HK-2 (cell line): Measurements from ENCODE around the gene C16orf96.

Experiments used
- DNase-seq: peaks from one replicate; pipeline ENCODE4 v3.0.0-alpha.2; 2018; ENCODE audit not compliant: unreplicated experiment

The C16orf96 gene

GRCh38 chr16:4601036-4601863 lies 45.1 kb downstream of the C16orf96 start:
- no peak for DNase-seq

- DNase-seq: no peak
Observed at GRCh38 chr16:4601864-4602186, 45.7 kb downstream of the C16orf96 start.

DNA sequence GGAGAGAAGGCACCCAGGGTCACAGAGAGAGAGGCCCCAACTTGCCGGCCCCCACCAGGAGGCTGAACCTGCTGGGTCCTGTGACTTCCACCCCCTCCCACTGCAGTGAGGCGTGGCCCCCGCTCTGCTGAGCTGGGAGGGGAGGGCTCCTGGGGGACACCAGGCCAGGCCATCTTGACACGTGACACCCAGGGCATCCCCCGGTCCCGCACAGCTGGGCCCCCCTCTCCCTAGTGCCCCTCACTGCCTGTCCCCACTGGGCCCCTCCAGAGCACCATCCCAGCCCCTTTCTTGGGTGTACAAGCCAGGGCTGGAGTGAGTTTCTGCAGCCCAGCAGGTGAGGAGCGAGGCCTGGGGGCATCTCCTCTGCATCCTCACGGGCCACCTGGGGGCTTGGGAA lies 46.2 kb downstream of the C16orf96 start:
- no peak for DNase-seq

GRCh38 chr16:4603624-4604170 lies 47.6 kb downstream of the C16orf96 start:
- DNase-seq: no peak

- no peak for DNase-seq
Observed at GRCh38 chr16:4604401-4604800, 48.3 kb downstream of the C16orf96 start.

- no peak for DNase-seq
Observed at GRCh38 chr16:4606354-4606753, 50.2 kb downstream of the C16orf96 start.

GRCh38 chr16:4607841-4608703 lies 51.9 kb downstream of the C16orf96 start:
- DNase-seq: no peak

DNA sequence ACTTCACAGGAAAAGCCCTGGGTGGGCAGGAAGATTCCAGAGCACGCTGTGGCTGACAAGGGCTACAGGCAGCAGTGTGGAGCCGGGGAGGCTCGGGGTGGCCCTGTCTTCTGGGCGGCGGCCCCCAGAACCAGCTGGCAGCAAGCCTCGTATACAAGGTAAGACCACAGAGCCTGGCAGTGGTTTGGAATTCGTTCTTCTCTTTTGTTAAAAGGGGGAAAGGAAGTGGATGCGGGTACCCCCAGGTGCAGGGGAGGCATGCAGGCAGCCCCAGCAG lies 52.5 kb downstream of the C16orf96 start:
- DNase-seq: no peak

- DNase-seq: no peak
Observed at GRCh38 chr16:4609200-4610010, 53.3 kb downstream of the C16orf96 start.

- no peak for DNase-seq
Observed at GRCh38 chr16:4610011-4611005, 54.2 kb downstream of the C16orf96 start.

- DNase-seq: no peak
Observed at GRCh38 chr16:4611337-4612021, 55.3 kb downstream of the C16orf96 start.

GRCh38 chr16:4612474-4612931 lies 56.4 kb downstream of the C16orf96 start:
- no peak for DNase-seq

DNA sequence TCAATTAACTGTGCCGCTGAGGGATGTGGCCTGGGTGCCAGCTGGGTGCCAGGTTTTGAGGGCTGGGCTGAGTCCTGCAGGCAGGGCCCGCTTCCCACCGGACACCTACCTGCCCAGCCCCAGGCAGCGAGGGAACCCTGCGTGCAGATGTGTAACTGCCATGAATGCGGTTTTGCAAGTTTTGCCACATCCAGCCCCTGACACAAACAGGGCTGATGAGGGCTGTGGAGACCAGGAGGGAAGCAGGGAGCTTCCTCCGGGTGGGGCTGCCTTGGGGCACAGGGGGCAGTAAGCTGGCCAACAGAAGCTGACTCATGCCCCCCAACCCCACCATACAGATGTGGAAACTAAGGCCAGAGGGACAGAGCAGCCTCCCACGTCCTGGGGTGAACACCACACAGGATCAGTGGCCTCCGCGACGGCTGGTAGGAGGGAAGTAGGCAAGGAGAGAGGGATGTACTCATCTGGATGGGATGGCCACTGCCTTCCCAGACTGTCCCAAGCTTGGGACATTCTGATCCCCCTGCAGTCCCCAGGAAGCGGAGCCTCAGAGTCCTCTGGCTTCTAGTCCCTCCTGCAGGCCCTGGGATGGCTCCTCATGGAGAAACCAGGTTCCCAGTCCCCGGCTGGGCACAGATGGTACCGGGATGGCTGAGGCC lies 57.0 kb downstream of the C16orf96 start:
- no peak for DNase-seq

GRCh38 chr16:4613636-4614570 lies 57.8 kb downstream of the C16orf96 start:
- peak; percentile 40 for DNase-seq

GRCh38 chr16:4614571-4615383 lies 58.6 kb downstream of the C16orf96 start, which contains the start of gene UBALD1:
Gene UBALD1, minus strand, starts transcription at chr16:4614888. Its CDS starts 91 bp downstream, at chr16:4614797.
- peak; percentile 72 for DNase-seq

DNA sequence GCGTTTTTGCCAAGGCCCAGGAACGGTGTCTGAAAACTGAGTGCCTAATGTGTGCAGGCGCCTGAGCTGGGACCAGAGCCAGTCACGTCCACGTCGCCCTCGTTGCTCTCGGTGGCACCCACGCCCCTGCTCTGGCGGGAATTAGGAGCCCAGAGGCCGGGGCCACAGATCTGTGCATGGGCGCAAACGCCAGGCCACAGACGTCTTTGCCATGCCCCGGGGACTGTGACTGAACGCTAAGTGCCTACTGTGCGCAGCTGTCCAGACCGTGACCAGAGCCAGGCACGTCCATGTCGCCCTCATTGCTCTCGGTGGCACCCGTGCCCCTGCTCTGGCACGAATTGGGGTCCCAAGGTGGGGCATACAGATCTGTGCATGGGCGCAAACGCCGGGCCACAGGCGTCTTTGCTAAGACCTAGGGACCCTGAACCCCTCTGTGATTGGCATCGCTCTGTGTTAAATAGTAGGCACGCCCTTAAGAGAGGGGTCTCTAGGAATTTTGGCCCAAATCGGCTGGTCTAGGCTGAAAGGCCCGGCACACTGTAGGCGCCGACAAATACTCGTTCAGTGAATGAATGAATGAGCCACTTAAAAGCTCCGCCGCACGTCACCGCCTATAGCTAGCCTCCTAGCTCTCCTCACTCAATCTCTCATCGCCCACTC lies 59.4 kb downstream of the C16orf96 start:
- DNase-seq: no peak
